ENCODE data around the gene MRPL58. TPM values are rescaled to one million over a fixed set of nuclear protein-coding genes. Genes with fewer than 3 reads are reported as not detected.

Gene MRPL58
- total RNA-seq, 3 donors from 2014 or later = 38.6 to 48.6 (median 44.6) TPM

DNA sequence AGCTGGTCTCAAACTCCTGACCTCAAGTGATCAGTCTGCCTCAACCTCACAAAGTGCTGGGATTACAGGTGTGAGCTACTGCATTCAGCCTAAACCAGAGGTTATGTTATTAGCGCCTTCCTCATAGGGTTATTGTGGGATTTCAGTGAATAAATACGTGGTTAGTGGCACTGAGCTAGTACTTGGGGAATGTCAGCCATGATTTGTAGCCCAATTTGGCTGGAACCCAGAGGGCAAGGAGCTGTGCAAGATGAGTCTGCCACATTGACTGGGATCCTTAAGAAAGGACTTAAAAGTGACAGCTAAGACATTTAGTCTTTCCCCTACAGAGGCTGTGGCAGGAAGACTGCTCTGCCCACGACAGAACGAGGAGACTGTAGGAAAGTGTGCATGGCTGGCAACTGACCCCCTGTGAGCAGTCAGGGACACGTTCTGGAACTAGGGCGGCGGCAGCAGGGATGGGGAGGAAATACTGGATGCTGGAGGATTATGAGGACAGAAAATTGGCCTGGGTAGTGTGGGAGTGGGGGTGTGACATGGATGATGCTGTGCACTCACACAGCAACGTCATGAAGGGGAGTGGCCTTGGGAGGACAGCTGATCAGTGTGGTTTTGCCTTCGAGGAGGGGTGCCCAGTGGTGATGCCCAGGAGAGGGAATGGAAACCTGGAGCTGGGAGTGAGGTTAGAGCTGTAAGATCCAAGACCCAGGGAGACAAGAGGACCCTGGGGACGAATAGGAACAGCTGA is 19.7 kb downstream of the MRPL58 start:
- H3K9me3 ChIP-seq = no peaks in the 10 kb centered on the region
- H3K4me1 ChIP-seq = peaks cover 3 to 9% of the 10 kb centered on the region in 2 donors
- peak overlapping the region; percentile 62 to 96 for H3K27ac ChIP-seq
- peak overlapping the region; percentile 59 to 87 (median 79) for H3K4me3 ChIP-seq
- peak; percentile 69 to 77 for DNase-seq (ENCODE audit: low spot score in 2 of 2)
- intact Hi-C loops (cut with DNase I; ENCODE audit: low total_unique reads) = loop anchor here (10.0 kb wide), 1 partner anchor 47 kb away; the partner anchor contains the start of gene CDR2L
- no peaks in the 10 kb centered on the region for H3K27me3 ChIP-seq
- TF ChIP-seq POLR2A (IDR thresholded peaks at IDR 0.05) (no peak), POLR2AphosphoS5 (IDR thresholded peaks at IDR 0.05) (peak in 1 of 3 donors; percentile 41), CTCF (IDR thresholded peaks at IDR 0.05) (no peak)
- H3K36me3 ChIP-seq = no peaks in the 10 kb centered on the region

DNA sequence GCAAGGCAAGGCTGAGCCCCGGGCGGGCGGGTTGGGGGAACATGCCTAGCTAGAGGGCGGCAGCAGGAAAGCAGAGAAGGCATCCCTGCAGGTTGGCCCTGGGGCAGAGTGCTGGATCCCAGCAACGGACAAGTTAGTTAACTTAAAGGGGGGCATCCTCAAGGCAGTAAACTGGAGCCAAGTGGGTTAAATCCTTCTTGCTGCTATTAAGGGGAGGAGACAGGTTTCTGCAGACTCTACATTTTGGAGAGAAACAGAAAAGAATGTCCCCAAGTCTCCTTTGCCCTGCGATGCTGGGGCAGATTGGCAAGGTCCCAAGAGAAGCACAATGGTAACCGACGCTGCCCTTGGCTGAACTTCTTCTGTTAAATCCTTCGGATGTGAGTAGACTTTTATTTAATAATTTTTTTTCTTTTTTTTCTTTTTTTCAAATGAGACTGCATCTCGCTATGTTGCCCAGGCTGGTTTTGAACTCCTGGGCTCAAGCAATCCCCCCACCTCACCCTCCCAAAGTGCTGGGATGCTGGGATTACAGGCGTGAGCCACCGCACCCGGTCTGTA is 20.3 kb downstream of the MRPL58 start:
- H3K9me3 ChIP-seq = no peaks in the 10 kb centered on the region
- intact Hi-C loops (cut with DNase I; ENCODE audit: low total_unique reads) = loop anchor here (10.0 kb wide), 1 partner anchor 48 kb away; the partner anchor contains the start of gene CDR2L
- peak overlapping the region; percentile 62 to 96 for H3K27ac ChIP-seq
- no peaks in the 10 kb centered on the region for H3K27me3 ChIP-seq
- TF ChIP-seq POLR2AphosphoS5 (IDR thresholded peaks at IDR 0.05) = no peak
- no peaks in the 10 kb centered on the region for H3K36me3 ChIP-seq
- peak in 1 of 2 donors; percentile 32 for DNase-seq (ENCODE audit: low spot score in 2 of 2)
- peaks cover 3 to 9% of the 10 kb centered on the region in 2 donors for H3K4me1 ChIP-seq
- peak overlapping the region; percentile 59 to 87 (median 79) for H3K4me3 ChIP-seq

- H3K27me3 ChIP-seq = no peaks in the 10 kb centered on the region
- H3K36me3 ChIP-seq = no peaks in the 10 kb centered on the region
- DNase-seq (ENCODE audit: low spot score in 2 of 2) = peak; percentile 95 to 97
- TF ChIP-seq POLR2A (IDR thresholded peaks at IDR 0.05) (no peak), CTCF (IDR thresholded peaks at IDR 0.05) (no peak), POLR2AphosphoS5 (IDR thresholded peaks at IDR 0.05) (peak; percentile 78 to 98 (median 89))
- H3K4me1 ChIP-seq = peaks cover 3 to 9% of the 10 kb centered on the region in 2 donors
- peak overlapping the region; percentile 59 to 87 (median 79) for H3K4me3 ChIP-seq
- intact Hi-C loops (cut with DNase I; ENCODE audit: low total_unique reads) = loop anchor here (10.0 kb wide), 1 partner anchor 49 kb away; the partner anchor contains the start of gene CDR2L
- H3K9me3 ChIP-seq = no peaks in the 10 kb centered on the region
- peak overlapping the region; percentile 94 to 96 for H3K27ac ChIP-seq
Observed at GRCh38 chr17:75033346-75034235, 21.1 kb downstream of the MRPL58 start.

DNA sequence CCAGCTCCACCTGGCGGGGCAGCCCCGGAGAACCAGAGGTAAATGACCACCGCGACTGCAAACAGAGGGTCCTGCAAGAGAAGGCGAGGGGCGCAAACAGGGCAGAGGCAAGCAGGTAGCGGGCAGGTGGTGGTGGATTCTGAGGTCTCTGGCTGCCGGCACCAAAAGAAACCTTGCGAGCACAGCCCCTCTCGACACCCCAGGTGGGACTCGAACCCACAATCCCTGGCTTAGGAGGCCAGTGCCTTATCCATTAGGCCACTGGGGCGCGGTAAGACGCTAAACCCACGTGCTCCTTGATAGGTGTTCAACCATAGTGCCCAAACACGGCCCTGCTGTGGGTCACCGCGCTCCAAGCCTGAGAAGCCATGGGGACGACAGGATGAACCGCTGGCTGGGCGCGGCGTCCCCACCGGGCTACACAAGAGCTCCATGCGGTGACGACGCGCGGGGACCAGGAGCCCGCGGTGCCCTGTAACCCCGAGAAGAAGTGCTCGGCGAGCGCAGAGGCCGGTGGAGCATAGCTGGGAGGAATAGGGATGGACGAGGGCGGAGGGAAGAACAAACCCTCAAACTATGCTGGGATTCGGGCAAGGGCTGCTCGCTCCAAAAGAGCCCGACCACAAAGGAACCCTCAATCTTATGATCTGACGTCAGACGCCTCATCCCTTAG is 21.9 kb downstream of the MRPL58 start:
- Histone ChIP-seq H3K4me3 (peak overlapping the region; percentile 59 to 87 (median 79)), H3K4me1 (peaks cover 3 to 9% of the 10 kb centered on the region in 2 donors), H3K36me3 (no peaks in the 10 kb centered on the region), H3K9me3 (no peaks in the 10 kb centered on the region), H3K27ac (peak overlapping the region; percentile 94 to 96), H3K27me3 (no peaks in the 10 kb centered on the region)
- no peak for TF ChIP-seq POLR2A (IDR thresholded peaks at IDR 0.05)
- TF ChIP-seq CTCF (IDR thresholded peaks at IDR 0.05) = peak in 1 of 3 donors; percentile 32
- TF ChIP-seq POLR2AphosphoS5 (IDR thresholded peaks at IDR 0.05) = peak in 2 of 3 donors; percentile 38 to 66
- DNase-seq (ENCODE audit: low spot score in 2 of 2) = peak; percentile 89 to 90
- intact Hi-C loops (cut with DNase I; ENCODE audit: low total_unique reads) = loop anchor here (10.0 kb wide), 1 partner anchor 50 kb away; the partner anchor contains the start of gene CDR2L

Measured in breast epithelium (tissue), 4 donors.